ENCODE data around the gene APP. TPM values are rescaled to one million over a fixed set of nuclear protein-coding genes. Genes with fewer than 3 reads are reported as not detected.

The APP gene
- total RNA-seq, 1 experiment from 2014 or later: 224 TPM

GRCh38 chr21:26096494-26097371 lies 73.8 kb downstream of the APP start:
- no peaks in the 10 kb centered on the region for H3K27me3 ChIP-seq (ENCODE audit: insufficient read depth, low read depth)
- peaks cover 23% of the 10 kb centered on the region for H3K79me2 ChIP-seq (ENCODE audit: low read depth)
- no peak overlapping the region for H3K27ac ChIP-seq
- H3K36me3 ChIP-seq (ENCODE audit: low read depth): no peaks in the 10 kb centered on the region
- H4K20me1 ChIP-seq (ENCODE audit: insufficient read depth): 0 out of 2 replicates have a peak, but pooled peaks cover 4% of the 10 kb centered on the region
- TF ChIP-seq CTCF (conservative IDR thresholded peaks at IDR 0.05) (no peak), EZH2 (IDR thresholded peaks at IDR 0.05; ENCODE audit: low read depth) (no peak)
- POLR2A ChIA-PET (ENCODE audit: unreplicated experiment): no interaction called here
- intact Hi-C loops (cut with micrococcal nuclease; ENCODE audit: unreplicated experiment): no loop called here
- peaks cover 8% of the 10 kb centered on the region; the same call in 1 of the 2 replicates for H3F3A ChIP-seq (ENCODE audit: insufficient read depth, low read depth)
- H3K4me3 ChIP-seq: no peak overlapping the region
- no peak overlapping the region for H2AFZ ChIP-seq
- BruUV-seq (replicated peaks): no TSS peak
- no peaks in the 10 kb centered on the region for H3K9me3 ChIP-seq (ENCODE audit: insufficient read depth, low read depth)
- no peaks in the 10 kb centered on the region for H3K9me2 ChIP-seq (ENCODE audit: insufficient read depth)
- peaks cover 23% of the 10 kb centered on the region for H3K4me1 ChIP-seq (replicated peaks; ENCODE audit: insufficient read depth)
- CTCF ChIA-PET: no interaction called here
- DNase-seq: no peak
- no peak overlapping the region for H3K4me2 ChIP-seq

- Histone ChIP-seq H3K9me2 (ENCODE audit: insufficient read depth) (no peaks in the 10 kb centered on the region), H3K79me2 (ENCODE audit: low read depth) (peaks cover 23% of the 10 kb centered on the region; the same call in 1 of the 2 replicates), H3K36me3 (ENCODE audit: low read depth) (no peaks in the 10 kb centered on the region), H3K4me2 (no peak overlapping the region), H2AFZ (no peak overlapping the region), H4K20me1 (ENCODE audit: insufficient read depth) (0 out of 2 replicates have a peak, but pooled peaks cover 7% of the 10 kb centered on the region), H3F3A (ENCODE audit: insufficient read depth, low read depth) (peaks cover 8% of the 10 kb centered on the region; the same call in 1 of the 2 replicates), H3K27ac (no peak overlapping the region), H3K27me3 (ENCODE audit: insufficient read depth, low read depth) (no peaks in the 10 kb centered on the region), H3K4me1 (replicated peaks; ENCODE audit: insufficient read depth) (peaks cover 19% of the 10 kb centered on the region), H3K9me3 (ENCODE audit: insufficient read depth, low read depth) (no peaks in the 10 kb centered on the region), H3K4me3 (no peak overlapping the region)
- ChIA-PET CTCF (no interaction called here), POLR2A (ENCODE audit: unreplicated experiment) (no interaction called here)
- intact Hi-C loops (cut with micrococcal nuclease; ENCODE audit: unreplicated experiment): no loop called here
- no peak for DNase-seq
- no peak for TF ChIP-seq CTCF (conservative IDR thresholded peaks at IDR 0.05)
- TF ChIP-seq EZH2 (IDR thresholded peaks at IDR 0.05; ENCODE audit: low read depth): no peak
- BruUV-seq (replicated peaks): no TSS peak
Observed at GRCh38 chr21:26095131-26095530, 75.4 kb downstream of the APP start.

GRCh38 chr21:26093122-26093521 lies 77.4 kb downstream of the APP start:
- Histone ChIP-seq H3K4me3 (no peak overlapping the region), H3K27me3 (ENCODE audit: insufficient read depth, low read depth) (no peaks in the 10 kb centered on the region), H3F3A (ENCODE audit: insufficient read depth, low read depth) (no peaks in the 10 kb centered on the region), H3K9me3 (ENCODE audit: insufficient read depth, low read depth) (no peaks in the 10 kb centered on the region), H3K9me2 (ENCODE audit: insufficient read depth) (no peaks in the 10 kb centered on the region), H3K36me3 (ENCODE audit: low read depth) (no peaks in the 10 kb centered on the region; the same call in 1 of the 2 replicates), H3K4me2 (no peak overlapping the region), H2AFZ (no peak overlapping the region), H3K27ac (no peak overlapping the region), H3K79me2 (ENCODE audit: low read depth) (peaks cover 19% of the 10 kb centered on the region; the same call in 1 of the 2 replicates), H3K4me1 (replicated peaks; ENCODE audit: insufficient read depth) (no peaks in the 10 kb centered on the region), H4K20me1 (ENCODE audit: insufficient read depth) (0 out of 2 replicates have a peak, but pooled peaks cover 5% of the 10 kb centered on the region)
- ChIA-PET POLR2A (ENCODE audit: unreplicated experiment) (no interaction called here), CTCF (no interaction called here)
- TF ChIP-seq EZH2 (IDR thresholded peaks at IDR 0.05; ENCODE audit: low read depth): no peak
- no peak for TF ChIP-seq CTCF (conservative IDR thresholded peaks at IDR 0.05)
- intact Hi-C loops (cut with micrococcal nuclease; ENCODE audit: unreplicated experiment): no loop called here
- DNase-seq: no peak
- no TSS peak for BruUV-seq (replicated peaks)

All from PC-9 (cell line).